ENCODE measurements around the gene FBXW12.

- TF ChIP-seq FOXM1 (IDR thresholded peaks at IDR 0.05; ENCODE audit: borderline replicate concordance) (no peak), L3MBTL2 (conservative IDR thresholded peaks at IDR 0.05) (no peak), SUZ12 (IDR thresholded peaks at IDR 0.05) (no peak), BHLHE40 (IDR thresholded peaks at IDR 0.05; ENCODE audit: borderline replicate concordance) (no peak), CTBP1 (IDR thresholded peaks at IDR 0.05; ENCODE audit: borderline replicate concordance) (no peak), ELF4 (IDR thresholded peaks at IDR 0.05) (no peak), ZNF384 (IDR thresholded peaks at IDR 0.05) (no peak), PKNOX1 (IDR thresholded peaks at IDR 0.05) (no peak)
These were observed 50.3 kb downstream of the FBXW12 start for GRCh38 chr3:48422272-48422671.

All from HEK293T (cell line).